Measurements from ENCODE around the gene LRRC30.

GRCh38 chr18:7242926-7243325 lies 12.0 kb downstream of the LRRC30 start:
- TF ChIP-seq CTCF (optimal IDR thresholded peaks at IDR 0.05 in 1 of 3, IDR thresholded peaks at IDR 0.05 in 1 of 3, conservative IDR thresholded peaks at IDR 0.05 in 1 of 3; ENCODE audit: extremely low read depth in 1 of 3, insufficient read depth in 2 of 3, low read length in 3 of 3) (no peak), EZH2 (IDR thresholded peaks at IDR 0.05; ENCODE audit: low read length) (no peak)

Data from keratinocyte (primary cell).